Measurements from ENCODE around the gene FAM83C. TPM values are rescaled to one million over a fixed set of nuclear protein-coding genes. Genes with fewer than 3 reads are reported as not detected.
"Not testable (repeated sequence)": the region's sequence is repeated elsewhere in the genome, so short reads cannot be mapped to it uniquely, and the experiment has no call there.

FAM83C gene
- total RNA-seq, 1 donor: not detected

DNA sequence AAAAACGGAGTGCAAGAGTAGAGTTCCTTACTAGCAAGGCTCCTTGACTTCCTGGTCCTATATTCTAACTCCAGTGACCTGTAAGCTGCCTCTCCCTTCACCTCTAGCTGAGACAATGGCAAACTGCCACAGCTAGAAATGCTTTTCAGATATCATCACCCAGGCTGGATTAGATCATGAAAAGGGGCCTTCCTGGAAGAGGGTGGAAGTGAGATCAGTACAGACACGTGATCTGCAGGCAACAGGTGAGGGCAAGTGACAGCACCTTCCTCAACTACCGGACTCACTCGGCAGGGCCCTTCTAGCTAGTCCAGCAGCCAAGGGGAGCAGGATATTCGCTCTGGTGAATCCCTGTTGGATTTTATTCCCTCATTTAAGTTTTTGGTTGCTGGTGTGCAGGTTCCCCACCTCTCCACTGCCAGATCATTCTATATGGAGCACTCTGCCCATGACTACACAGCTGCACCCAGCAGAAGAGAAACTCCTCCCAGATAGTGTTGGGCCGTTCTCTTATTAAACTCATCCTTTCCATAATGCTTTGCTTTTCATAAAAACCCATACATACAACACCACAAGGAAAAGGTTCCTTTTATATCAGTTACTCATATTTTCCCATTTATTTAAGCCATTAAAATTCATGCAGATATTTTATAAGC, 26.4 kb upstream of the FAM83C start:
- peak; percentile 64 for DNase-seq (ENCODE audit: low read depth)
- TF ChIP-seq, protein P1, sequence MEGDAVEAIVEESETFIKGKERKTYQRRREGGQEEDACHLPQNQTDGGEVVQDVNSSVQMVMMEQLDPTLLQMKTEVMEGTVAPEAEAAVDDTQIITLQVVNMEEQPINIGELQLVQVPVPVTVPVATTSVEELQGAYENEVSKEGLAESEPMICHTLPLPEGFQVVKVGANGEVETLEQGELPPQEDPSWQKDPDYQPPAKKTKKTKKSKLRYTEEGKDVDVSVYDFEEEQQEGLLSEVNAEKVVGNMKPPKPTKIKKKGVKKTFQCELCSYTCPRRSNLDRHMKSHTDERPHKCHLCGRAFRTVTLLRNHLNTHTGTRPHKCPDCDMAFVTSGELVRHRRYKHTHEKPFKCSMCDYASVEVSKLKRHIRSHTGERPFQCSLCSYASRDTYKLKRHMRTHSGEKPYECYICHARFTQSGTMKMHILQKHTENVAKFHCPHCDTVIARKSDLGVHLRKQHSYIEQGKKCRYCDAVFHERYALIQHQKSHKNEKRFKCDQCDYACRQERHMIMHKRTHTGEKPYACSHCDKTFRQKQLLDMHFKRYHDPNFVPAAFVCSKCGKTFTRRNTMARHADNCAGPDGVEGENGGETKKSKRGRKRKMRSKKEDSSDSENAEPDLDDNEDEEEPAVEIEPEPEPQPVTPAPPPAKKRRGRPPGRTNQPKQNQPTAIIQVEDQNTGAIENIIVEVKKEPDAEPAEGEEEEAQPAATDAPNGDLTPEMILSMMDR (IDR thresholded peaks at IDR 0.05; ENCODE audit: insufficient read depth, low read depth, low read length): no peak
- no peak overlapping the region for H3K4me3 ChIP-seq (ENCODE audit: low read depth, low read length)

DNA sequence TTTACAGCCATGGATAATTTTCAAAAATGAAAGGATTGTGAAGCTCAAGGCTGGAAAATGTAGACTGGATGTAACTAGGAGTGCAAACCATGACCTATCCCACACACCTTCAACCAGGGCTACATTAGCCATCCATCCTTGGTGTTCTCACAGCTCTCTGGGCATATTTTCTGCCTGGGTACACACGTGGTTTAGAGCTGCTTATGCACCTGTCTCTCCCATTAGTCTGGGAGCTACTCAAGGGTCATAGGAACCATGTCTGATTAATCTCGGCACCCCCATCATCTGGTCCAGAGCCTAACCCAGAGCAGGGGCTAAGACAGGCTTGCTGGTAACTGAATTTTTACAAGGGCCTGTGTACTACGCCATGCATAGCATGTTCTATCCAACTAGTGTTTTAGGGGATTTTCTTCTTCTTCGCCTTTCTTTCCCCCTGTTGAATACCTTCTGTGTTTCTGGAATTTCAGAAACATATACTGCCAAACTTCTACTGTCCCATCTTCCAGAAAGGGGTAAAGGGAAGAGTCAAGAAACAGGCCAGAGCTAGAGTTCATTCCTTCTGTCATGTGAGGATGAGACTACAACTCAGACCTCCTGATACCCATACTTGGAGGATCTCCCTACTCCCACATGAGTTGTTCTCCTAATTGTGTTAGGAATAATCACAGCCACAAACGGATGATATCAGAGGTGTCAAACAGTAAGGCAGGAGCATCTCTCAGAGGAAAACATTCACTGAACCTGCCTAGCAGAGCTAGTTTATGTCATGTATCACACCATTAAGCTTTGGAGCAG, 25.4 kb upstream of the FAM83C start:
- TF ChIP-seq, protein P1 (IDR thresholded peaks at IDR 0.05; ENCODE audit: insufficient read depth, low read depth, low read length): no peak

DNA sequence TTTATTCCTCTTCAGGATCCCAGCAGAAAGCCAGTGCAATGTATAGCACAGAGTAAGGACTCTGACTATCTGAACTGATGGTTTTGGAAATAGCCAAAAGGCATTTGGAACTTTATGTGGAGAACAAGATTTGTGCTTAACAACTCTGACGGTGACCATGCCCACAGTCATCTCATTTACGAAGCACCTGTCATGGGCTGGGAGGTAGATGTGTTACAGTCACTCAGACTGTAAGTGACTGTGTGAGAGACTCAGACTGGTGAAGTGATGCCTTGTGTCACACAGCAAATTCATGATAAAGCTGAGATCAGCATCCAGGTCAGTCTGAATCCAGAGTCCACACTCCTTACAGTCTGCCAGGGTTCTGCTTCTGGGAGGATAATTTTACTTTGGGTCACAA, 23.9 kb upstream of the FAM83C start:
- no peak overlapping the region for H3K4me3 ChIP-seq (ENCODE audit: low read depth, low read length)
- TF ChIP-seq, protein P1 (IDR thresholded peaks at IDR 0.05; ENCODE audit: insufficient read depth, low read depth, low read length): no peak
- DNase-seq (ENCODE audit: low read depth): no peak

More for the DNA sequence above, 25.4 kb upstream of the FAM83C start:
- H3K4me3 ChIP-seq (ENCODE audit: low read depth, low read length): no peak overlapping the region
- no peak for DNase-seq (ENCODE audit: low read depth)

DNA sequence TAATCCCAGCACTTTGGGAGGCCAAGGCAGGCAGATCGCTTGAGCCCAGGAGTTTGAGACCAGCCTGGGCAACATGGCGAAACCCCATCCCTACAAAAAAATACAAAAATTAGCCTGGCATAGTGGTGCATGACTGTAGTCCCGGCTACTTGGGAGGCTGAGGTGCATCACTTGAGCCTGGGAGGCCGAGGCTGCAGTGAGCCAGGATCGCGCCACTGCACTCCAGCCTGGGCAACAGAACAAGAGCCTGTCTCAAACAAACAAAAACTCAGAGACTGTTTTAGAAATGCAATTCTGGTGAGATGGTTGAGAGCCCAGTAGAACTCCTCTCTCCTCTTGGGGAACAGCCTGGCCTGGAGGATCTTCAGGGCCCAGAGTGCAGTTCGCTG, 23.4 kb upstream of the FAM83C start:
- H3K4me3 ChIP-seq (ENCODE audit: low read depth, low read length); DNase-seq (ENCODE audit: low read depth): not testable (repeated sequence)

DNA sequence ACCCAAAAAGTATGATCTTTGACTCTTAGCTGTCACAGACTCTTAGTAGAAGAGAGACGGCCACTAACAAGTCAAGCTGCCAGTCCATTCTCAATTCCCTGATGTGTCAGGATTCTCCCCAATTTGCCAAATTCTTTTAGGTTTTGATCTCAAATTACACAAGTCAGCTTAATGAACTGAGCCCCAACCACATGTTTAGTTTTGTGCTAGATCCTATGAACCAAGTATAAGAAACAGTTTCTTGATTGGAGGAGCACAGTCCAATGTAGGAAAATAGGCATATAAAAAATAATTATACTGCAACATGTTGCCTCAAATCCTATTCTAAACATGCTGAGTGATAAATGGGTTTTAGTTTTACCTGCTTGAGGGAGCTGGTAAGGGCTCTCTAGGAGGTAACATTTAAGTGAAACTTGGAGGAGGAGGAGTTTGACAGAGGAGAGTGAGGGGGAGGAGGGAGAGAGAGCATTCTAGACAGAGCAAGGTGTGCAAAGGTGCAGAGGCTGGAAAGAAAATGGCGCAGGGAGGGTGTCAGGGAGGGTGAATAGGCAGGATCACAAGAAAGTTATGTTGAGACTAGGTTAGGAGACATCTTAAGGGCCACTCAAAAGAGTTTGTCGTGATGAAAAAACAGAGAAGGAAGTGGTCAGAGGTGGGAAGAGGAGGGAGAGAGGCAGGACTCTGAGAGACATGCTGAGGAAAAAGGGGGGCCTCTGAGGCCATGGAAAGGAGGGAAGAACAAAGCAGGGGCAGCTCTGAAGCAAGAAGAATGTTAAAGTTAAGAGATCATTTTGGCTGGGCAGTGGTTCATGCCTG, 22.8 kb upstream of the FAM83C start:
- TF ChIP-seq, protein P1 (IDR thresholded peaks at IDR 0.05; ENCODE audit: insufficient read depth, low read depth, low read length): no peak
- DNase-seq (ENCODE audit: low read depth): no peak
- H3K4me3 ChIP-seq (ENCODE audit: low read depth, low read length): no peak overlapping the region

DNA sequence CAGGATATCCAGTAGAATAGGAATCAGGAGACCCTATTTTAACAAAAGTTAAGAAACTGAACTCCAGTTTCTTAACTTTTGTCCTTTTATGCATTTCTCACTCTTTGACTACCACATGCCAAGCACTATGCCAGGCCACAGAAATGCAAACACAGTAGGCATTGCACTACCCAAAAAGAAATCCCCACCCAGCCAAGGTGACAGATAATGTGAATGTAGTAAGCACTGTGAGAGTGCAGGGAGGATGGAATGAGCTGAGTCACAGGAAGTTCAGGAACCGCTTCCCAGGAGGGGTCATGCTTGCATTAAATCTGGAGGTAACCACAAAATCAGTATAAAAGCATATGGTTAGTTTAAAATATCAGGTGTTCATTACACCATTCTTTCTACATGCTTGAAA, 20.1 kb upstream of the FAM83C start:
- peak; percentile 91 for DNase-seq (ENCODE audit: low read depth)
- no peak overlapping the region for H3K4me3 ChIP-seq (ENCODE audit: low read depth, low read length)
- TF ChIP-seq, protein P1 (IDR thresholded peaks at IDR 0.05; ENCODE audit: insufficient read depth, low read depth, low read length): no peak

DNA sequence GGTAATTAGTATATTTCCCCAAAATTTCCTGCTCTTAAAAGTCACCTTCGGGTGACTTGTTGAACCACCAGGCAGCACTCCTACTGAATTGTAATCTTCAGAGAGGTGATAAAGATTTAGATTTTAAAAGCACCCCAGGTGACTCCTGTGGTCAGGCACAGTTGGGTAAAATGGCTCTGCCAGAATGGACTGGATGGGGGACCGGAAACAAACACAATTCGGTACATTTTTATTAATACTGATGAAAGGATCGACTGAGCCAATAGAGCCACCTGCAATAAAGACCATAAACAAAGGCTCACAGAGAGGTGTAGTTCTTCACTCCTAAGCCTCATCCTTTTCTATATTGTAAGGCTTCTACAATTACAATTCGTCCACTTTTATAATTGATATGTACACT, 19.6 kb upstream of the FAM83C start:
- no peak overlapping the region for H3K4me3 ChIP-seq (ENCODE audit: low read depth, low read length)
- TF ChIP-seq, protein P1 (IDR thresholded peaks at IDR 0.05; ENCODE audit: insufficient read depth, low read depth, low read length): no peak
- no peak for DNase-seq (ENCODE audit: low read depth)
